Measurements from ENCODE around the gene WDSUB1.
A peak's percentile ranks its signal among the peaks of the same experiment; 100 is the strongest.

The WDSUB1 gene

DNA sequence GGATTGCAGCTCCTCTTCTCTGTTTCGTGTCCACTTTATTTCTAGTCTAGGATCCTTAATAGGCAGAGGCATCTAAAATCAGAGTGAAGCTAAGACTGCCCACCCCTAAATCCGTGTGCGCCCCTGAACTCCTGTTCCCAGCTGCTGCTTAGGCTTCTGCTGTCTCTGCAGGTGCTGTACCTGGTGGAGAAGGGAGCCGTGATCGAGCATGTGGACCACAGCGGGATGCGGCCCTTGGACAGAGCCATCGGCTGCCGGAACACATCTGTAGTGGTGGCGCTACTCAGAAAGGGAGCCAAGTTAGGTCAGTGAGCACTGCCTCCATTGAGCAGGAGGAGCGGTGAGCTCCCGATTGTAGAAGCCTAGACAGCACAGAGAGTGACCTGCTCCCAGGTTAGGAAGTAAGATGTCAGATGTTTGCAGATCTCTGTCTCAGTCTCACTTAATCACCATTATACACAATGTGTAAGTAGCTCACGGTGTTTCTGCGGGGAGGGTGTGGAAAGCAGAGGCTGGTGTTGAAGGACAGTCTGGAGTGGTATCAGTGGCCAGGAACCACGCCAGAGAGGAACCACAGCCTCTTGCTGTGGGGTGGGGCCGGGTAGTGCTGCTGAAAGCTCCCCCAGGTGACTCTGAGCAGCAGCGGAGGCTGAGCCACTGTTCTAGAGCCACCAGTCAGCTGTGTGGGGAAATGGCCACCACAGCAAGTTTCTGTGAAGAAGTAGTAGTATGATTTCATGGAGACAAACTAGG, 62.3 kb downstream of the WDSUB1 start:
- DNase-seq (ENCODE audit: low spot score): no peak

DNA sequence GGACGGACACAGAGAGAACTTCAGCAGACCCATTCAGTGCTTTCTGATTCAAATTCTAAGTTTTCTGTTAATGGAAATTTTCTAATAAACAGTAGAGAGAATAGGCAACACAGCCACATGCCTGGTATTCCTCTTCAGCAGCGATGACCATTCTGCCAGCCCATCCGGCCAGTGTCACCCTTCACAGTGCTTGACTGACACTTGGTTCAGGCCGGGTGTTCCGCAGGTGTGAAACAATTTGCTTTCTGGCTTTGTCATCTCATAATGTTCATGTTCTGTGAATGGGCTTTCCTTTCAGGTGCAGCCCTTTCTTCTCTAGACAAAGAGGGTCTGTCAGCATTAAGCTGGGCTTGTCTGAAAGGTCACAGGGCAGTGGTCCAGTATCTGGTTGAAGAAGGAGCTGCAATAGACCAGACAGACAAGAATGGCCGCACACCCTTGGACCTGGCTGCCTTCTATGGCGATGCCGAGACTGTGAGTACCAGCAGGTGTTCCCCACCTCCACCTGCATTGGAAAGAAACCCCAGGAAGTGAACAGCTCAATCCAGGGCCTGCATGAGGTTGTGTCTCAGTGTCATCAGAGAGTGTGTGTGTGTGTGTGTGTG, 67.0 kb downstream of the WDSUB1 start:
- no peak for DNase-seq (ENCODE audit: low spot score)

DNA sequence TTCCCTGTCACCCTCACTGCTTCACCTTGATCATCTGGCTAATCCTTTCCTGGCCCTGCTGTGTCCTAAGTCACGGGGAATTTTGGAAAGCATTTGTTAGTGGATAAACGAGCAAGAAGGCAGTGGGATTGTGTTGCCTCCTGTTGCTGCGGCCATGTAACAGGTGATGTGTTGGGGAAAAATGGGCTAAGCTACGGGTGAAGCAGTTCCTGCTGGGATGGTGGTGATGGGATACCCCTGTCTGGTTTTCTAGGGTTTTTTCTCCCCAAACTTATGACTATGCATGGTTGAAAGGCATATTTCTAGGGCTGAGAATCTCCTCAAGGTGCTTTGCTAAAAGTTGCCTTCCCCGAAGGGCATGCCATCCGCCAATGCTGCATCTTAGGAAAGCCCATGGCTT, 68.1 kb downstream of the WDSUB1 start:
- no peak for DNase-seq (ENCODE audit: low spot score)

DNA sequence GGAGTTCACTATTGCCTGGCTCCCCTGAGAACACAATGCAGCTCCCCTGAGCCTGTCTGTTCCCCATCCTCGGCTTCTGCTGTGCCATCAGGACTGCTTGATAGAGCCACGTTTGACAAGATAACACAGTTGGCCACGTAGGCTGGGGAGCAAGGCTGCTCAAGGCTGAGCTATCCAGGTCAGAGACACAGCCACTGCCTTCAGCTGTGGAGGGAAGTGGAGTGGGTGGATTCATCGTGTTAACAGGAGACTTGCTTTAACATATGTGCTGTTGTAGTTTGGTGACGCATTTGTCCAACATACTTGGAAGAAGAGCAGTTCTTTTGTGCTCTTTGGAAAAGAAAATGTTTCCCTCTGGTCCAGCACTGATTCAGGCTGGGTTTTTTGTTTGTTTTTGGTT, 68.8 kb downstream of the WDSUB1 start:
- DNase-seq (ENCODE audit: low spot score): no peak

DNA sequence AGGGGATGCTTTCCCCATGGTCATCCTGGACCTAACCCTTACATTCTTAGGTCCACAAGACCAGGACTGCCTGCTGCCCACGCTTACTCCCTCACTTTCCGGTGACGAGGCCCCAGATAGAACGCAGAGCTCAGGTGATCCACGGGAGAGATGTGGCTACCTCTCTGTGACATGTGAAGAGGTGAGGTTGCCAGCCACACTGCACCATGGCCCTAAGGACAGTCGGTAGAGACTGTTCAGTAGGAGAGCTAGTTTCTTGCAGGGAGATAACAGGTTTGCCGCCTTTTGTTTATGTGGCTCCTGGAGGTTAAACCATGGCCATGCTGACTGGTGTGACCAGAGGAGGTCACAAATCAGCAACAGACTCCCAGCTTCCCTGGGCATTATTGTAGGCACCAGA, 71.4 kb downstream of the WDSUB1 start:
- no peak for DNase-seq (ENCODE audit: low spot score)

DNA sequence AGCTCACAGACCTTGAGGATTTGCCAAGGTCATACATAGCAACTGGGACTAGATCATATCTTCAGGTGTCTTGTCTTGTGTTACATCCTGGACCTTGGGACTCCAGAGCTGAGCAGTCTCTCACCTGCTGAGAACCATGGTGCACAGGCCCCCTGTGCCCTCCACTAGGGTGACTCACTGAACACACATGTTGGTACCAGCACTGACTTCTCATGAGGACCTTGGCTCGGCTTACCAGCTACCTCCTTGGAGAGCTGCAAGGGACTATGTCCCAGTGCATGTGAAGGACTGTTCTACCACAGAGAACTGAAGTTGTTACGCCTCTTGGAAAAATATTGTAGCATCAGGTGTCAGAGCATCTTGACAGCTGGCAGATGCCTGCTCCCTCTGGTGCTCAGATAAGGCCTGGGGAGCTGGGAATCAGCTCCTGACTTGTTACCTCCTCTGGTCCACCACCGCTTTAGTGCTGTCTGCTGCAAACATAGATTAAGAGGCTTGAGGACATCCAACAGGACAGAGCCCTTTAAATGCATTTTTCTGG, 72.1 kb downstream of the WDSUB1 start:
- DNase-seq (ENCODE audit: low spot score): no peak

DNA sequence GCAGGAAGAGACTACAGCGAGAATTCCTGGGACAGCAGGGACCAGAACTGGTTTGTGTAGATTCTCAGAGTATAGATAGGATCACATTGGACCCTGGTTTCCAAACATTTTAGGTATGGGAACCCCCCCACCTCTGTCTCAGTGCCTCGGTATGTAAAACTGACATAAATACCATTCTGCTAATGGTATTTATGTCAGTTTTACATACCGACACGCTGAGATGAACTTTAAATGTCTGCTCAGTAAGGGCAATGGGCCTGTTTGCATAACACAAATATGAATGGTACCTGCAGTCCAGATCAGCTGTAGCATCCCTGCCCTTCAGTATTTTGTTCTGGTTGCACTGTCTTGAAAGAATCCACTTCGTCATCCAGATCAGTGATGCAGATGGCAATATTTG, 73.2 kb downstream of the WDSUB1 start:
- no peak for DNase-seq (ENCODE audit: low spot score)

DNA sequence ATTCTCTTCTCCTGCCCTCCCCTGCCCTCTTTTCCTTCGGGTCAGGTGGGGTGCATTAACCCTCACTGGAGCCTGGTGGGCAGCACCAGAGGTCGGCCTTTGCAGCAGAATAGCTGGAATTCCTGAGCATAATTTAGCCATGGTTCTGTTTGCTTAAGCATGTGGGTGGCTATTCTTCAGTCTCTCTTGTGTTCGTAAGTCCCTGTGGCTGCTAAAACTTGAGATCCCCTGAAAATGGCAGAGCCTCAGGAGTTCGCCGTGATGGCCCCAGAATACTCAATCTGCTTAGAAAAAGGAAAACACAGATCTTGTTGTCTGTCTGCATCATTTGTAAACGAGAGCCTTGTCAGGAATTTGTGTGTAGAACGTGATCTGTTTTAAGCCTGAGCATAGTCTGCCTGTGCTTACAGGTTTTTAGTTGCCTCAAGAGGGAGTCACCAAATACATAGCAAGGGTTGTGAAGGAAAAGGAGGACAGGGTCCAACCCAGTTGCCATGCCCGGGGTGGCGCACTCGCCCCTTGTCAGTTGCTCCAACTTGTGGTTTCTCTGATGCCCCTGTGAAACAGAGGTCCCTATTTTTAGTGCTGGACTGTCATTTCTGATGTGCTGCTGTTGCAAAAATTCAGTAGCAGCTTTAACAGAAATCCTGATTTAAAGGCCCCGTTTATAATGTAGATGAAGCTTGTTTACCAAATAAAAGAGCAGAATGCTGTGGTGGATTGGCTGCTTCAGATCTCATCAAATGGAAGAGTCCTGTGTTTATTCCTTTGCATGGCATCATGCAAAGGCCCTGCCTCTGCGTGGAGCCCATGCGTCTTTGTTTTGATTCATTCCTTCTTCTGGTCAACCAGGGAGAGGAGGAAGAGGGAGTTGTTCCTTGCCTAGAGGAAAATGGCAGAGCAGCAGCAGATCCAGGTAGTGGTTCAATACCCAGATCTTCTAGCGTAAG, 74.8 kb downstream of the WDSUB1 start:
- peak; percentile 60 for DNase-seq (ENCODE audit: low spot score)

DNA sequence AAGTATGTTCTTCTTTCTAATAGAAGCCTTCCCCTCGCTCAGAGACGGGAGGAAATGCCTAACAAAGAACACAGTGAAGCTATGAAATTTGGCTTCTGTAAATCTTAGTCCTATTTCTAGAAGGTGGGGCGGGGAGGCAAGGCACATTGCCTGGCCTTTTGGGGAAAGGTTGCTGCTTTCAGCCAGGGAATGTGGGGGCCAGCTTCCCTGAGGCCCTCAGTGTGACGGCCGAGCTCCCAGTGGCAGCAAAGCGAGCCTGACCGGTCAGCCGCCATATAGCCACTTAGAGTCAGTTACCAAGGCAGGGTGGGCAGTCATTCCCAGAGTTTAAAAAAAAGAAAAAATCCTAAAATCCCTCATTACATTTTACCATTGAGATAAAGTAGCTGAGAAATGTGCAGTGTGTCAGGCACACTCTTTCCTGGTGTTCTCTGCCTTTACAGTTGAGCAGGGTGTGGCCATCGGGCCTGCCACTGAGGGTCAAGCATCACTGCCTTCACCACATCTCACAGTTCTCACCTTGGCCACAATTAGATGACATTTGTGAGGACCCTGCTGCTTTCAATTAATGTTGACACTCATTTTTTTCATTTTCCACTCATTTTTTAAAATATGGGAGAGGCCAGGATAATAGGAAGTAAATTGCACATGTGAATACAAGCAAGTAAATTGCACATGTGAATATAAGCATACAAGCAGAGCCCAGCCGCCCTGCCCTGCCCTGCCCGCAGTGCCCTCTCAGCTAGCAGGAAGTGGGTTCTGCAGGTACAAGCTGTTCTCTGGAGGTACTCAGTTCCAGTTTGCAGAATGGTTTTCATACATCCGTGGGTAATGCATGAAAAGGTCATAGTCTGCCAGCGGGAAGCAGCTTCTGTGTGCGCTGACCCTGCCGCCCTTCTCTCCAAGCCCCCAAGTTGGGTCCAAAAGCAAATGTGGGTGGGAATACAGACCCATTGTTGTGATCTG, 76.9 kb downstream of the WDSUB1 start:
- DNase-seq (ENCODE audit: low spot score): no peak

DNA sequence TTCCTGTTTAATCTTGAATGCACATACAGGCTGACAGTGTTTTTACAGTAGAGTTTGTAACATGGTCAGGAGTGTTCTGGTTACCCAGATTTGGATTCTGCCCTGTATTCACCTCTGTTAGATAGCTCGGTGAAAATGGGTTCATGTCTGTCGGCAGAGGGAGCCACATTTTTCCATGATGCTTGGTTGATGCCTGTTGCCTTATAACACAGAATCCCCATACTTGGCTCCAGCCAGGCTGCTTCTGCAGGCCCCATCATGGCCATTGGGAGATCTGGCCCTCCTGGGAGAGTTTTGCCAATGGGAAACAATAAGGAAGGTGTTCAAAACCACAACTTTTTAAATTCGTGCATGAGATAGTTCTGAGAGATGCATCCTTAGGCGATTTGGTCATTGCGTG, 78.1 kb downstream of the WDSUB1 start:
- peak; percentile 47 for DNase-seq (ENCODE audit: low spot score)

DNA sequence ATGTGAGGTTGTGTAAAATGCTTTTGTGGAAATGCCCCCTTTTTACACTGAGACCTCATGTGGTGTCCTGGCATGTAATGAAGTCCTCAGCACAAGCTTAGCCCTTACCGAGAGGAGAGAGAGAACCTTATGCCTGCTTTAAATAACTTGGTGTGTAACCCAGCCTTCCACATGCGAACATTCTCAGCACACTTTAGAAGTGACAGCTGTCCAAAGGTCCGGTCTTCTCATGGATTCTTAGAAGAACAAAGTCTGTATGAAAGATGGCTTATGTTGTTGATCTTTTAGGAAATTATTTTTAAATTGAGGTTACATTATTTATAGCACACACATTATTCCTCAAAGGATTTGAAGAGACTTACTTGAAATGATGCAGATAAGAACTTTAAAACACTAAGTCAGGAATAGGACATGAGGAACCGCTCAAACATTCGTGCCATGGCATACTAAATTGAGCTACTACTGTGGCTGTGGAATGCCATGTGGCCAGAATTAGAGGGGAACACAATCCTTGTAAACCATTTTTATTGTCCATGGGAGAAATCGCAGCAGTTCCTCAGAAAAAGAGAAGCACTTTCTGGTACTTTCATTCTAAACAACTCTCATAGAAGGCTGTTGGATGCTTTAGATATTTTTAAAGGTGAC, 79.6 kb downstream of the WDSUB1 start:
- DNase-seq (ENCODE audit: low spot score): no peak

DNA sequence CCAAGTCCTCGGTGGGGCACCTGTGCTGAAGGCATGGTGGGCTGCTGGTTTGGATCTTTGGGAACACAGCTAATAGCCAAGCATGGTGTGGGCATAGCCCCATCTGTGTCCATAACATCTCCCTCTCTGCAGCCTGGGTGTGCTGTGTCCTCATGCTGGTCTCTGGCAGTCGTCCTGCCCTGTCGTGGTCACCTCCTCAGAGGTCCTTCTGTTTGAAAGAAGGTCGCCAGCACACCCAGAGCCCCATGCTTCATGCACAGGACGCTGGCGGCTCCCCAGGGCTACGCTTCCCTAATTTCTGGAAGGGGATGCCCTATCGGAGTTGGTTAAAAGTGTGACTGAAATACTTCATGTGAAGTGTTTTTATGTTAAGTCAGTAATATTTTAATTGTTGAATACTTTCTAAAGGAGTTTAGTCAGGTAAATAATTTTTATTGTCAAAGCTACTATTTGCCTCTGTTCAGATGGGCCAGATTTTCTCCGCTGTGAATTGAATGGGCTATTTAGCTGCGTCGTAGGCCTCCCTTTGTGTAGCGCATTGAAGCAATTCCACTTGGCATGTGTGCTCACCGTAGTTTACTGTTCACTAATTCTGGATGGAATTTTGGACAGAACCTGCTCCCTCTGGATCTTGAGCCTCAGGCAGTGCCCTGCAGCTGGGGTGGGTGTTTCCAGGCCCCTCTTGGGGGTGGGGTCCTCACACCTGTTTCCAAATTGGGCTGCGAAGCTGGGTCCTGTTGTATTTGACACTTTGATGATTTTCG, 81.9 kb downstream of the WDSUB1 start:
- no peak for DNase-seq (ENCODE audit: low spot score)

DNA sequence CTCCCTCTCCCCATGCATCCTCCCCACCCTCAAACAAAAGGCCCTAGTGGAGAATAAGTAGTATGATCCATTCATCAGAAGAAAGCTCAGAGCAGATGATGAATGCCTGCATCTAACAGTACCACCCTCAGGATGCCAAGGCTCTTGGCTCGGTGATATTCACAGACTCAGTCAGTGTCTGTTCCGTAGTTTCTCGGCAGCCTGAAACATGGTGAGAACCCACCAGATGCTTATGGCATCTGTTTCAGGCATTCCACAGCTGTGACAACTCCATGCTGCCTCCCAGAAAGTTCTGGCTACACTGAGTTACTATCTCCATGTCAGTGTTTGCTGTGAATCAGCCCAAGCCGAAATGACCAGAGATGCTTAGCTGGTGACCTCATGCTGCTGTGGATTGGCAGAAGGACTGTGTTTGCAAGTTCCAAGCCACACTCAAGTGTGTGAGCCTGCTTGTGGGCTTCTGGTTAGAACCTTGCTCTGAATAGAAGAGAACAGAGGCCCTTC, 83.9 kb downstream of the WDSUB1 start:
- no peak for DNase-seq (ENCODE audit: low spot score)

DNA sequence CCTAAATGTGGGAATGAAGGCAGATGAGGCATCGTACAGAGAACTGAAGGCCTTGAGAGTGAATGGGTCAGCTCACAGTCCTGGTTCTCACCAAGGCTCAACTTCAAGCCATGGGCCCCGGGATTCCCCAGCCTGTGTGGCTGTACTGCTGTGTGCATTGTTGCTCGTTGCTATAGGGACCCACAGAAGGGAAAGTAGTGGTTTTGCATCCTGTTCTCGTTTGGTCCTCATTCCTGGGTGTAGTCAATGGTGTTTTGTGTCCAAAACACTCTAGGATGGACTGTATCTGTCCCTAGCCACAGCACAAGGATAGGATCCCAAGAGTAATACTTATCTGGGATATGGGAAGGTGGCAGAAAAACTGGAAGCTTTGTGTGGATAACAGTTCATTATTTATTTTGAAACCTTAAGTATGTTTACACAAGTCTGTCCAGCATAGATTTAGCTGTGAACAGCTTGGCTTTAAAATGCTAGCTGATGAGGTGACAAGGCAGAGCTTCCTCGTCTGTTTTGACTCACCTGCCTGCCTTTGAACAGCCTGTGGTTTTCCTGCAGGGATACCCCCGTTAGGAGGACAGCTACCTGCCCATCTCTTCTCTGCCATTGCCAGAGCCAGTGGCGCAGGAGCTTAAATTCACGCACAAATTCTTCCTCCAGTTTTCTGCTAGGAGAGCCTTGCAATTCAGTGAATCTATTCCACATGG, 85.0 kb downstream of the WDSUB1 start:
- no peak for DNase-seq (ENCODE audit: low spot score)

DNA sequence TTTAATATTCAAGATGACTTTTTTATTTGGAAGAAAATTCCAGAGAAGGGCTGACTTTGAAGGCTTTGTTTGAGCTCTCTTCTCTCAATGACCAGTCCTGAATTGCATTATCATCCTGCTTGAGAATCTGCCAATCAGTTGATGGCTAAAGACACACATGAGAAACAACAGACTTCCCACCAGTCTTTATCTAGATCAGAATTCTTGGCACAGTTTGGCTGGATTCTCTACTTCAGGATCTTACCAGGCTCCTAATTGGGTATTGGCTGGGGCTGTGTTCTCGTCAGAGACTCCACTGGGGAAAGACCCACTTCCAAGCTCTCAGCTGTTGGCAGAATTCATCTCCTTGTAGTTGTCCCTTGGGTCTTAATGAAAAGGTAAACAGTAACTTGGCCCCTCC, 86.0 kb downstream of the WDSUB1 start:
- no peak for DNase-seq (ENCODE audit: low spot score)

DNA sequence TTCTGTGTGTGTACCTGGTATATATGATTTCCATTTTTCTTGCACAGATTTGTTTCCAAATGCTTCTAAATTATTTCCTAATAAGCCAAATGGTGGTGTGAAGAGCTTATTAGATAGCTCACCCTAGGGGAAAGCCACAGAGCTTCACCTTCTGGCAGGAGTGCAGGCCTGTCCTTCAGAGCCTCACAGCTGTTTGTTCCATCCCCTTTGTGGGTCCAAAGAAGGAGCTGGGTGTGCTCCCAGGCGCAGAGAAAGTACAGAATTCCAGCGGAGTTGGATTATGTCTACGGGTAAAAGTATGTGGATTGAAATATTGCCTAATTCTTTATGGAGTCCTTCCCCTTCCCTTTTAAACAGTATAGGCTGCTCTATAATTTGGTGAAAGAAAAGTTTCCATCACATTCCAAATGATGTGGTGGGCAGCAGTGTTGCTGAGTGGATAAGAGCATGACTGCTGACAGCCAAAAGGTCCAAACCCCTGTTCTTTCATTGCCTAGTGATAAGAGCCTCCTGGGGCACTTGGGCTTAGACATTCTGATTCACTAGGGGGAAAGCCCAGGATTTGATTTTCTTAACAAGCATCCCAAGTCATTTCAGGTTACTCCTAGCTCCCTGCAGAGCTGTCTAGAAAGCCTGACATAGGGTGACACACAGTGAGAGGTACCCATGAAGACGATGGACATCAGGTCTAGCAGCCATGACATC, 86.6 kb downstream of the WDSUB1 start:
- no peak for DNase-seq (ENCODE audit: low spot score)

DNA sequence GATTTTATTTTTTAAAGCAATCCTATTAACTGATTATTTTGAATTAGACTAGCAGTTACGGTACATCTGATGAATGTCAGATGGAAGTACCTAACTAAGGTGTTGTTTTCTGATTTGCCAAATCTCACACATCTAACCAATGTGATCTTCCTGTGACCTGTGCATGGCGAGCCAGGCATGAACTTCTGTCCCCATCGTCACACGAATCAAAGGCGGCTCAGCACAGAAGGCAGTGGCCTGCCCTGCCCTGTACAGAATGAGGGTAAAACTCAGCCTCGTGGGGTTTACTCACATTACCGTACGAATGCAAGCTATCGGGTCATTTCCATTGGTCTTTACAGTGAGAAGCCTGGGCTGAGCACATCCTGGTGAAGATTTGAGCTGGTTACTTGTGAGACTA, 87.3 kb downstream of the WDSUB1 start:
- DNase-seq (ENCODE audit: low spot score): no peak

DNA sequence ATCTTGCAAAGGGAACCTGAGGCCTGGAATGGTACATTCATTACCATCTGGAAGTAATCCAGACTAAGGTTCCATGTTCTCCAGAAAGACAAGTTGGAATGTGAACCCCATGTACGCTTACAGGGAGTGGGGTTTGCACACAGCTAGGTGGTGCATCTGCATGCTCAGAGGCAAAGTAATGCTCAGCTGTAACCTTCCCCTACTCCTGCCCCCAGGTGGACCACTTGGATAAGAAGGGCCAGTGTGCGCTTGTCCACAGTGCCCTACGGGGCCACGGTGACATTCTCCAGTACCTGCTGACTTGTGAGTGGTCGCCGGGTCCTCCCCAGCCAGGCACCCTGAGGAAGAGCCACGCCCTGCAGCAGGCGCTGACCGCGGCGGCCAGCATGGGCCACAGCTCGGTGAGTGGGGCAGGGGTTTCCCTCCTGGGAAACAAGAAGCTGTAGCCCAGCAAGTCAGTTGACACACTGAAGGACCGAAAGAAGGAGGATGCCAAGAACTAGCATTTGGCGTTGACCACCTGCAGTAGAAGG, 90.0 kb downstream of the WDSUB1 start:
- DNase-seq (ENCODE audit: low spot score): no peak
